Activated T-cell treated with anti-CD3 and anti-CD28 coated beads for 1 hour (primary cell): ENCODE measurements around the gene MYBBP1A.

Experiments used
- DNase-seq: peaks from one replicate; pipeline ENCODE4 v3.0.0-alpha.2; 2020; ENCODE audit warnings: low read depth

MYBBP1A gene

GRCh38 chr17:4549781-4550533 lies 5.2 kb downstream of the MYBBP1A start:
- no peak for DNase-seq

GRCh38 chr17:4548721-4549531 lies 6.3 kb downstream of the MYBBP1A start:
- no peak for DNase-seq

GRCh38 chr17:4548061-4548461 lies 7.1 kb downstream of the MYBBP1A start:
- DNase-seq, result no peak

GRCh38 chr17:4547118-4547906 lies 7.9 kb downstream of the MYBBP1A start:
- no peak for DNase-seq

- no peak for DNase-seq
Measured at GRCh38 chr17:4545217-4545951, 9.8 kb downstream of the MYBBP1A start.

- no peak for DNase-seq
Measured at GRCh38 chr17:4544951-4545216, 10.3 kb downstream of the MYBBP1A start.

- no peak for DNase-seq
Measured at GRCh38 chr17:4544135-4544950, 10.8 kb downstream of the MYBBP1A start.

GRCh38 chr17:4543557-4544026 lies 11.6 kb downstream of the MYBBP1A start:
- no peak for DNase-seq

- DNase-seq, result no peak
Measured at GRCh38 chr17:4542726-4543191, 12.4 kb downstream of the MYBBP1A start.

GRCh38 chr17:4542003-4542725 lies 13.0 kb downstream of the MYBBP1A start:
- no peak for DNase-seq

- DNase-seq, result no peak
Measured at GRCh38 chr17:4541328-4542002, 13.7 kb downstream of the MYBBP1A start.

- no peak for DNase-seq
Measured at GRCh38 chr17:4540687-4541327, 14.4 kb downstream of the MYBBP1A start.

GRCh38 chr17:4540224-4540651 lies 14.9 kb downstream of the MYBBP1A start:
- DNase-seq, result no peak

GRCh38 chr17:4539576-4540223 lies 15.5 kb downstream of the MYBBP1A start:
- DNase-seq, result no peak

- DNase-seq, result no peak
Measured at GRCh38 chr17:4539025-4539424, 16.2 kb downstream of the MYBBP1A start.

- no peak for DNase-seq
Measured at GRCh38 chr17:4538236-4539002, 16.8 kb downstream of the MYBBP1A start.

- DNase-seq, result no peak
Measured at GRCh38 chr17:4537451-4538235, 17.5 kb downstream of the MYBBP1A start.
